Measurements from ENCODE around the gene MEGF10. TPM values are rescaled to one million over a fixed set of nuclear protein-coding genes. Genes with fewer than 3 reads are reported as not detected.
"Not testable (repeated sequence)": the region's sequence is repeated elsewhere in the genome, so short reads cannot be mapped to it uniquely, and the experiment has no call there.

MEGF10 gene
- polyA plus RNA-seq (ENCODE audit: insufficient read length): 43.1 TPM

GRCh38 chr5:127290019-127290945 lies at the start of gene MEGF10:
MEGF10 (plus strand) TSS chr5:127290796; CDS start chr5:127331309, 40,513 bp downstream.
- DNase-seq: peak; percentile 84

DNA sequence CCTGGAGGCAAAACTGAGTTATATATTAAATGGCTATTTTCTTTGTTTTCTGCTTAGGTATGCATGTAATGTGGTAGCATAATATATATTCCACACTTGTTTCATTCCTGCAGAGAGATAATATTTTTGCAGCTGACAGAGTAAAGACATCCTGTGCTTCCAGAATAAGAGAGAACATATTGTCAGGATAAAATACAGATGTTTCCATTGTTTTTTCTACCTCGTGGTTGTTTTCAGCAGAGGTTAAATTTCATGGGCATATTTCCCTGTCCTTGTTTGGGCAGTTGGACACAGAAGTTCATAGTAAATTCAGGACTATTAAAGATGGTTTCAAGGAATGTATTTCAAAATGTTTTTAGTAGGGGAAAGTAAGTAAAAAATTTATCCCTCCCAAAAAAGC lies 47.6 kb upstream of the MEGF10 start:
- no peak for DNase-seq

DNA sequence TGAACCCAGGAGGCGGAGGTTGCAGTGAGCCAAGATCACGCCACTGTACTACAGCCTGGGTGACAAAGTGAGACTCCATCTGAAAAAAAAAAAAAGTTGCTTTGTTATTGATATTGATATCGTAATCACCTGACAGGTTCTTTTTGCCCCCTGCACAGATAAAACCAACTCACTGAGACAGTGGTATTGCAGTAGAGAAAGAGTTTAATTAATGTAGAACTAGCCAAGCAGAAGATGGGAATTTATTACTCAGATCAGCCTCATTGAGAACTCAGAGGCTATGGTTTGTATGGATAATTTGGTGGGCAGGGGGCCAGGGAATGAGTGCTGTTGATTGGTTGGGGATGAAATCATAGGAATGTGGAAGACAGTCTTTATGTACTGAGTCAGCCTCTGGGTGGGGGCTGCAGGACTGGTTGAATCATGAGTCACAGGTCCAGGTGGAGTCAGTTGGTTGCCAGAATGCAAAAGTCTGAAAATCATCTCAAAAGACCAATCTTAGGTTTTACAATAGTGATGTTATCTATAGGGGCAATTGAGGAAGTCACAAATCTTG lies 35.8 kb upstream of the MEGF10 start:
- DNase-seq: no peak

- DNase-seq: no peak
Observed at GRCh38 chr5:127256886-127257597, 33.6 kb upstream of the MEGF10 start.

DNA sequence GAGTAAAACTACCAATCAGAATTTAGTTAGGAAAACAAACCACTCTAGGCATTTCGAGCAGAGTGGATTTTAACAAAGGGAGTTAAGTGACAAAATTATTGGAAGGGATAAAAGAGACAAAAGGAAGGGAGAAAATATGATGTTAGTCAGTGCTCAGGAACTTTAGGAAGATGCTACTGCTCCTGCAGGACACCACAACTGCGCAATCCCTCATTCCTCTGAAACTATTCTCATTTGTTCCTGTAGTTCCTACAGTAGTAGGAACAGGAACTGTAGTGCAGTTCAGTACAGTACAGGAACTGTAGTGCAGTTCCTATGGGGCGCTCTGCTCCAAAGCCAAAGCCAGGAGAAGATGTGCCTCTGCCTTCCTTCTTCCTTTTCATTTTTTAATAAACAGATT lies 29.9 kb upstream of the MEGF10 start:
- no peak for DNase-seq

- DNase-seq: not testable (repeated sequence)
Observed at GRCh38 chr5:127265473-127265872, 25.1 kb upstream of the MEGF10 start.

DNA sequence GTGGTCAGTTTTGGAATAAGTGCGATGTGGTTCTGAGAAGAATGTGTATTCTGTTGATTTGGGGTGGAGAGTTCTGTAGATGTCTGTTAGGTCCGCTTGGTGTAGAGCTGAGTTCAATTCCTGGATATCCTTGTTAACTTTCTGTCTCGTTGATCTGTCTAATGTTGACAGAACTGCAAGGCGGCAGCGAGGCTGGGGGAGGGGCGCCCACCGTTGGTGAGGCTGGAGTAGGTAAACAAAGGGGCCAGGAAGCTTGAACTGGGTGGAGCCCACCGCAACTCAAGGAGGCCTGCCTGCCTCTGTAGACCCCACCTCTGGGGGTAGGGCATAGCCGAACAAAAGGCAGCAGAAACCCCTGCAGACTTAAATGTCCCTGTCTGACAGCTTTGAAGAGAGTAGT lies 22.3 kb upstream of the MEGF10 start:
- not testable (repeated sequence) for DNase-seq

GRCh38 chr5:127270713-127271112 lies 19.9 kb upstream of the MEGF10 start:
- not testable (repeated sequence) for DNase-seq

DNA sequence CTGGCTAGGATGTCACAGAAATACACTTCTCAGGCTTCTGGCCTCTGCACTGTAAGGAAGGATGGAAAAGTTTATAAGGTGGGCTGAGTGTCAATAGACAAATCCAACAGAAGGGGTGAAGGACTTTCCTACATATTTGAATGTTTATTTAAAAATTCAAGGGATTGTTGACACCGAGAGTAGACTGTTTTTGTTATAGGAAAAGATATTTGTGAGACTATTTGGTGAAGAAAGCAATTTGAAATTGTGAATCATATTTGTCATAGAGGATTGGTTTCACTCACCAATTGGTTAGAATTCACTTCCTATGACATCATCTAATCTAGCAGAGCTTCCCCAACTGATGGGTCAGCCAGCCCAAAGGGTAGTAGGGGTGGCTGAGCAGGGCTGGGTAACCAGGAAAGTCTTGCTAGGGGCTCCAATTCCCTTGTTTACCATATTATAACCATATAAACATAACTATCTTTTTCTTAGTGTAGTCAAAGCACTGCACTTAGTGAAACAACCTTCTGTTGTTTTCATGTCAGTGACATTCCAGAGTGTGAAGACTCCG lies 14.9 kb upstream of the MEGF10 start:
- no peak for DNase-seq

- no peak for DNase-seq
Observed at GRCh38 chr5:127280491-127281220, 9.9 kb upstream of the MEGF10 start.

- no peak for DNase-seq
Observed at GRCh38 chr5:127281609-127282008, 9.0 kb upstream of the MEGF10 start.

DNA sequence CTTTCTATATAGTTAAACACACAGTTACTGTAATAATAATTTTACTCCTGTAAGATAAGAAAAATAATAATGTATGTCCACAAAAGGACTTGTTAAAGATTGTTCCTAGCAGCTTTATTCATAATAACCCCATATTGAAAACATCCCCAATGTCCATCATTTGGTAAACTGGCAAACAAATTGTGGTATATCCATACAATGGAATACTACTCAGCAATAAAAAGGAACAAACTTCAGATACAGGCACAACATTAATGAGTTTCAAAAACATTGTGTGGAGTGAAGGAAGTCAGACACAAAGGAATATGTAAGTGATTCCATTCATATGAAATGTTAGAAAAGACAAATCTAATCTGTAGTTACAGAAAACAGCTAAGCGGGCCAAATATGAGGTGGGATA lies 1.9 kb upstream of the MEGF10 start:
- DNase-seq: no peak

DNA sequence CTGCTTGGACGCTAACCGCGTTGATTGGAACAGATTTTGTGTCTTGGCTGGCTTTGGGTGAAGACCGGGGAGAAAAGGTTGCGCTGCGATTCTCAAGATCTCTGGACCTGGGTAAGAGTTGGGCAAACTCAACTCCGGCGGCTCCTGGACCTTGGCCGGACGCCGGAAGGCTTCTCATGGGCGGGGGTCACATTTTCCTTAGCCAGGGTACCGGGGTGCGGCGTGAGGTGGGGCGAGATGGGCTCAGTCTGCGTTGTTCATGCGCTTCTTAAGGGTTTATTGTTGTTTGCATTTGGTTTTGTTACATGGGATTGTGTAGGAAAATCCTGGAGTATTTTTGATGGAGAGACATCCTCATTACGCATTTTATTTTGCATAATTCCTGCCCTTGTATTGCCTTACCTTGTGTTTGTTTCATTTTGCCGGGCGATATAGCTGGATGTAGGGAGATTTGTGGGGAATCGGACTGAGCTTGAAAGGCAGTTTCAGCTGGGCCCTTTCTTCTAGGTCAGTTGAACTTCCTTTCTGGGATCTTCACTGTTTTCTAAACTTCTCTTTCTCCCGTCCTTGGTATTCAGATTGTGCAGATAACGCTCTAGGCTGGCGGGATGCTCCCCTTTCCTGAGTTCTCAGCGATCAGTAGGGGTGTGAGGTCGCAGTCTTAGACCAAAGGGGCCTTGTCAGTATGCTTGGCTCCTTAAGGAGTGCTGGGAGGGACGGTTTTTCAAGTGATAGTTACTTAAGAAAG lies 524 bp downstream of the MEGF10 start:
- DNase-seq: peak; percentile 26

DNA sequence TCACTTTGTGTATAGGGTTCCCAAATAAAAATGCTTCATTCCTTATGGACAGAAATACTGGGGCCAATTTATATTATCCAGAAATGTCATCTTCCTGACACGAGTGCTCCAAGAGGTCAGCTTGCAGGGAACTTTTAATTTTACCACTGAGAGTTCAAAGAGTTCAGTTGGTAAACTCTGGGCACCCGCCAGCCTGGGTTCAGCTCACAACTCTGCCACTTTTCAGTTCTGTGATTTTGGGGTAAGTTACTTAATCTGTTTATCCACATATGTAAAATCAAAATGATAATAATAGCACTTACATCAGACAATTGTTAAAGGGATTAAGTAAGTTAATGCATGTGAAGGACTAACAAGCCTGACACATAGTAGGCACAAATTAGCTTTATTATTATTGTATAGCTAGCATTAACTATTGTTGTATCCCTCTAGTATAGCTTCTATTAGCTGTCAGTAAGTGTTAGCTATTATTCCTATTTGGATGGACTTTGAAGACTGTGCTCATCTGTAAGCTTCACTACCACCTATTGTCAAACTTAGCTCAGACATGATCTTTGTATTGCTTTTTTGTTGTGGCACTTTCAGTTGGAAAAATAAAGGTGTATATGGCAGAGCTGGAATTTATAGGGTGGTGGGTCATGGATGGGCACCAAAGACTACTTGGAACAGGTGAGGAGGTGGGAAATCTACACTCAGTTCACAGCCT lies 1.6 kb downstream of the MEGF10 start:
- no peak for DNase-seq

DNA sequence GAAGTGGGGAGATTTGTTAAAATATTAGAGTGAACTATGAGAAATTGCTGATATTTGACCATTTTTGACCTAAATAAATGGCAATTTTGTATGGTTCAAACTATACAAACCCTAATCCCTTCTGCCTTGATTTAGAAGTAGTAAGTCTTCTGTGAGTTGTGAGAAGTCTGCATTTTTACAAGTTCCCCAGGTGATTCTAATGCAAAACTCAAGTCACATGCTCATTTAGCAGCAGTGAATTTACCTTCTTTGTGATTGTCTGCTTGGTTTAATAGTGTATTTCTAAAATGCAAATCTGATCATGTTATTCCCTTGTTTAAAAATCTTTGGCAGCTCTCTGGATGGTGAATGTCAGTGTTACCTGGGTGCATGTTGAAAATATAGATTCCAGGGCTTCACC lies 2.8 kb downstream of the MEGF10 start:
- no peak for DNase-seq

DNA sequence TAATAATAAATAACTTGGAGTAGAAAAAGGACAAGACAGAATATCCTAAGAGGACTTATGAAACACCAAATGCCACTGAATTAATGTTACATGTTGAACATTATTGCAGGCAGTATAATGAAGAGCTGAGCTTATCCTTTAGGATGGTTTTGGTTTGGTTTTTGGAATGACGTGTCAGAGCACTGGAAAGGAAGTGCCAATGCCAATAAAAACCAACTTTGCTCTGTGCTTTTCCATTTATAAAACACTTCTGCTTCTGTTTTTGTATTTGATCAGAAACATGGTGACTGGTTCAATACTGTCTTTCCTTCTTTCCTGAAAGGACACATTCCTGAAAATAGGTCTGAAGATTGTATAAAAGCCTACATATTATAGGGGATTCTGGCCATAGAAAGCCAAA lies 4.2 kb downstream of the MEGF10 start:
- no peak for DNase-seq

DNA sequence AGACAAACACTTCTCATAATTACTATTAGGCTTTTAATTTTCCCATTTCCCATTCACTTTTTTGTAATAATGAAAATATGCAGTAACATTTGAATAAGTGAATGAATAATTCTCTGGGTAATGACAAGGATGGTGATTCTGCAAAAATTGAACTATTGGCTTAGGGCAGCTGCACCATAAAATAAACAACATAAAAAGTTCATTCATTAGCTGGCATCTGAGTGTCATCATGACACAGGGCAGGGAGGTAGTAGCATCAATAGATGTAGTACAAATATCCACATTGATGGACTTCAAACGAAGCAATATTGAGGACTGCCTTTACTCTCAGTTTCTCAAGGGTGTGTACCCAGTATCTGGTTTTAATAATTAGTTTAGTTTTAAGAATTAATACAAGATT lies 4.9 kb downstream of the MEGF10 start:
- DNase-seq: no peak

GRCh38 chr5:127296321-127296720 lies 5.7 kb downstream of the MEGF10 start:
- DNase-seq: no peak

DNA sequence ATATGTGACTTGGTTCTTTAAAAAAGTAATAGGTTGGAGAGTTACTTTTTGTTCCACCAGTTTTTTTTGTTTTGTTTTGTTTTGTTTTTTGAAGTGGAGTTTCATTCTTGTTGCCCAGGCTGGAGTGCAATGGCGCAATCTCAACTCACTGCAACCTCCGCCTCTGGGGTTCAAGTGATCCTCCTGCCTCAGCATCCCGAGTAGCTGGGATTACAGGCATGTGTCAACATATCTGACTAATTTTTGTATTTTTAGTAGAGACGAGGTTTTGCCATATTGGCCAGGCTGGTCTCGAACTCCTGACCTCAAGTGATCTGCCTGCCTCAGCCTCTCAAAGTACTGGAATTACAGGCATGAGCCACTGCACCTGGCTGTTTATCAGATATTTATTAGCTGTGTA lies 6.3 kb downstream of the MEGF10 start:
- DNase-seq: not testable (repeated sequence)

DNA sequence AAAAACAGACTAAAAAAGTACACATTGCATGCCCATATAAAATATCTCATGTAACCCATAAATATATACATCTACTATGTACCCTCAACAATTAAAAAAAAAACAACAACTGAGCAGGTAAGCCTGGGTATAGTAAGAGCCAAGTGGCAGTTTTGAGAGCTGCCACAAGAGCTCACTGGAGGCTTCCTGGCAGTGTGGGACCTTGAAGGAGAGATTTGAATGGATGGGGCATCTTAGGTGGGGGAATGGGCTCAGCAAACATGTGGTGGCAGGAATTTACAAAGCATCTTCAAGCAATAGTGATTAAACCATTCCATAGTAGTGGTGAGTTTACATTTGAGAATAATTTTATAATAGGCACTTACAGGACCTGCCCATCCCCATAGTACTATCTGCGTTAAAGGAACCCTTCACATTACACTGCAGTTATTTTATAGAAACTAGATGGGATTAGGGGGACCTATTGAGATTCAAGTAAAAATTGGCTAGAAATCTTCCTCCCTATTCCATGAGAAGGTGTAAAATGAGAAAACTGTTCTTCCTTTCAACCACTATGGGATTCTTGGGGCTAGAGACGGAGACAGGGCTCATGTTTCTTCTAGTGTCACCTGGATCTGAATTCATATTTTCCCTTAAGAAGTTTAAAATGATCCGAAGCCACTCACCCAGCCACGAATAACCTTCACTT lies 6.9 kb downstream of the MEGF10 start:
- DNase-seq: no peak

Data from hindlimb muscle (tissue), 1 donor.